ENCODE data around the gene RAD51B.

DNA sequence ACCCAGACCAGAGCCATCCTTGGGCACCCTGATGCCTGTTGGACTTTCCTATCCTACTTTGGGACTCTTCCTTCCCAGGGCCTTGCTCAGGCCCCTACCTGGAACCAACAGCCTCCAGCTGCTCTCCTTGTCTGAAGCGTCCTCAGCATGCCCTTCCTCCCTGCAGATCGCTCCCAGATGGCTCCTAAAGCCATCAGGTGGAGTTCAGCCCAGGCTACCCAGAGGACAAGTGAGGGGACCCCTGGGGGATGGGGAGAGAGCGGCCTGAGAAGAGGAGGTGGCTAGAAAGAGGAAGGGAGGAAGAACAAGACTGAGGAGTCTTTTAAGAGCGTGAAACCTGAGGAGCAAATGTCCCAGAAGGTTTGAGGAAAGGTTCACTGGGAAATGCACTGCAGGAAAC is 736.7 kb downstream of the RAD51B start:
- TF ChIP-seq YY1 (IDR thresholded peaks at IDR 0.05; ENCODE audit: insufficient read depth, insufficient read length), result no peak
- TF ChIP-seq ZNF274 (IDR thresholded peaks at IDR 0.05; ENCODE audit: low read depth, low read length), result no peak
- TF ChIP-seq SUZ12 (IDR thresholded peaks at IDR 0.05; ENCODE audit: extremely low read depth, insufficient read depth, insufficient read length), result no peak
